Measurements from ENCODE around the gene TYSND1. TPM values are rescaled to one million over a fixed set of nuclear protein-coding genes. Genes with fewer than 3 reads are reported as not detected.
A peak's percentile ranks its signal among the peaks of the same experiment; 100 is the strongest.

Gene TYSND1
- total RNA-seq, 1 experiment from 2014 or later: 16.5 TPM

- ChIA-PET CTCF (interaction anchor here (0.6 to 8.2 kb wide), 8 partner anchors 8 to 223 kb away, joined by 3 to 75 read pairs (median 4); no protein-coding TSS in a partner anchor), POLR2A (interaction anchor here (0.6 to 4.2 kb wide), 13 partner anchors 8 to 260 kb away, joined by 3 to 79 read pairs (median 25); partner anchors contain the start of genes AIFM2, EIF4EBP2, PPA1 and SAR1A)
- no peaks in the 10 kb centered on the region for H3K27me3 Mint-ChIP-seq (ENCODE audit: insufficient read depth, unreplicated experiment)
- peaks cover 14% of the 10 kb centered on the region for H3K4me1 Mint-ChIP-seq (ENCODE audit: insufficient read depth, unreplicated experiment)
- intact Hi-C loops (cut with micrococcal nuclease): no loop called here
- peak overlapping the region; percentile 69 for H3K27ac Mint-ChIP-seq (ENCODE audit: low read depth, unreplicated experiment)
- H3K36me3 Mint-ChIP-seq (ENCODE audit: insufficient read depth, unreplicated experiment): peaks cover 40% of the 10 kb centered on the region
- H3K9me3 Mint-ChIP-seq (ENCODE audit: unreplicated experiment): no peaks in the 10 kb centered on the region
- TF ChIP-seq CTCF (IDR thresholded peaks at IDR 0.05; ENCODE audit: unreplicated experiment): no peak
- DNase-seq (ENCODE audit: unreplicated experiment): no peak
- H3K4me3 Mint-ChIP-seq (ENCODE audit: unreplicated experiment): peak overlapping the region; percentile 80
- BruUV-seq (replicated peaks): TSS peak; percentile 6
Measured at GRCh38 chr10:70144372-70145110, 2.0 kb downstream of the TYSND1 start.

GRCh38 chr10:70142555-70142954, 3.9 kb downstream of the TYSND1 start:
- BruUV-seq (replicated peaks): no TSS peak
- Mint-ChIP-seq H3K27me3 (ENCODE audit: insufficient read depth, unreplicated experiment) (no peaks in the 10 kb centered on the region), H3K27ac (ENCODE audit: low read depth, unreplicated experiment) (no peak overlapping the region), H3K36me3 (ENCODE audit: insufficient read depth, unreplicated experiment) (peaks cover 29% of the 10 kb centered on the region), H3K4me3 (ENCODE audit: unreplicated experiment) (no peak overlapping the region), H3K4me1 (ENCODE audit: insufficient read depth, unreplicated experiment) (peaks cover 25% of the 10 kb centered on the region), H3K9me3 (ENCODE audit: unreplicated experiment) (no peaks in the 10 kb centered on the region)
- no peak for TF ChIP-seq CTCF (IDR thresholded peaks at IDR 0.05; ENCODE audit: unreplicated experiment)
- DNase-seq (ENCODE audit: unreplicated experiment): no peak
- ChIA-PET POLR2A (no interaction called here), CTCF (interaction anchor here (8.2 kb wide), 1 partner anchor 26 kb away, joined by 75 read pairs; no protein-coding TSS in a partner anchor)
- intact Hi-C loops (cut with micrococcal nuclease): no loop called here

- ChIA-PET POLR2A (interaction anchor here (0.7 kb wide), 2 partner anchors 24 to 239 kb away, joined by 3 read pairs; no protein-coding TSS in a partner anchor), CTCF (interaction anchor here (0.6 to 8.2 kb wide), 4 partner anchors 10 to 58 kb away, joined by 3 to 75 read pairs (median 4); no protein-coding TSS in a partner anchor)
- Mint-ChIP-seq H3K27me3 (ENCODE audit: insufficient read depth, unreplicated experiment) (no peaks in the 10 kb centered on the region), H3K36me3 (ENCODE audit: insufficient read depth, unreplicated experiment) (peaks cover 29% of the 10 kb centered on the region), H3K27ac (ENCODE audit: low read depth, unreplicated experiment) (no peak overlapping the region), H3K4me1 (ENCODE audit: insufficient read depth, unreplicated experiment) (peaks cover 19% of the 10 kb centered on the region), H3K9me3 (ENCODE audit: unreplicated experiment) (no peaks in the 10 kb centered on the region), H3K4me3 (ENCODE audit: unreplicated experiment) (no peak overlapping the region)
- DNase-seq (ENCODE audit: unreplicated experiment): no peak
- intact Hi-C loops (cut with micrococcal nuclease): no loop called here
- BruUV-seq (replicated peaks): no TSS peak
- TF ChIP-seq CTCF (IDR thresholded peaks at IDR 0.05; ENCODE audit: unreplicated experiment): no peak
Measured at GRCh38 chr10:70140297-70140696, 6.2 kb downstream of the TYSND1 start.

- no peak overlapping the region for H3K4me3 Mint-ChIP-seq (ENCODE audit: unreplicated experiment)
- no peaks in the 10 kb centered on the region for H3K27me3 Mint-ChIP-seq (ENCODE audit: insufficient read depth, unreplicated experiment)
- intact Hi-C loops (cut with micrococcal nuclease): no loop called here
- peaks cover 29% of the 10 kb centered on the region for H3K36me3 Mint-ChIP-seq (ENCODE audit: insufficient read depth, unreplicated experiment)
- H3K9me3 Mint-ChIP-seq (ENCODE audit: unreplicated experiment): no peaks in the 10 kb centered on the region
- CTCF ChIA-PET: interaction anchor here (0.6 to 8.2 kb wide), 4 partner anchors 10 to 59 kb away, joined by 3 to 75 read pairs (median 4); no protein-coding TSS in a partner anchor
- no TSS peak for BruUV-seq (replicated peaks)
- DNase-seq (ENCODE audit: unreplicated experiment): no peak
- POLR2A ChIA-PET: interaction anchor here (0.7 to 1.8 kb wide), 4 partner anchors 21 to 239 kb away, joined by 3 to 4 read pairs (median 3); no protein-coding TSS in a partner anchor
- no peak for TF ChIP-seq CTCF (IDR thresholded peaks at IDR 0.05; ENCODE audit: unreplicated experiment)
- H3K4me1 Mint-ChIP-seq (ENCODE audit: insufficient read depth, unreplicated experiment): peaks cover 23% of the 10 kb centered on the region
- no peak overlapping the region for H3K27ac Mint-ChIP-seq (ENCODE audit: low read depth, unreplicated experiment)
Measured at GRCh38 chr10:70139997-70140250, 6.6 kb downstream of the TYSND1 start.
